Right lobe of liver (tissue), 4 donors: ENCODE data around the gene OR4C3.
"Not testable (repeated sequence)": the region's sequence is repeated elsewhere in the genome, so short reads cannot be mapped to it uniquely, and the experiment has no call there.

Source experiments
- CTCF ChIP-seq, 4 donors: fragments of 200-600 bp in 3 of 4; fragments of 450-650 bp in 1 of 4; IDR thresholded peaks; one replicate each; pipeline versions ENCODE4 v1.5.1 to v1.8.0; 2016 to 2022; ENCODE audit warnings: antibody characterized with exemption in 4 of 4, mild to moderate bottlenecking in 2 of 4
- POLR2A ChIP-seq: fragments of 450-650 bp; IDR thresholded peaks from one replicate; pipeline ENCODE4 v1.6.1; 2017; ENCODE audit warnings: antibody characterized with exemption, mild to moderate bottlenecking
- donor health status: DM: no; HTN: no; CAD: no.
- donor health status: DM: no; HTN: no; CAD: no.
- donor health status: DM: no; HTN: yes; CAD: no.

- TF ChIP-seq POLR2A; CTCF (IDR thresholded peaks at IDR 0.05): not testable (repeated sequence)
Measured at GRCh38 chr11:48313590-48313989, 11.1 kb upstream of the OR4C3 start.
